Activated naive CD4-positive, alpha-beta T cell treated with anti-CD3 and anti-CD28 coated beads, Interleukin-2, amount 50 U/mL, for 72 hours (primary cell): Measurements from ENCODE around the gene CEP162. TPM values are rescaled to one million over a fixed set of nuclear protein-coding genes. Genes with fewer than 3 reads are reported as not detected.
"Not testable (repeated sequence)": the region's sequence is repeated elsewhere in the genome, so short reads cannot be mapped to it uniquely, and the experiment has no call there.

ENCODE experiments used
- ATAC-seq, 2 donors: fragments of 150-1000 bp; cut with Tn5 transposase; 2 replicates each; pipeline ENCODE4 v1.10.0; 2021; ENCODE audit warnings: mild to moderate bottlenecking in 2 of 2, moderate library complexity in 2 of 2
- DNase-seq, 2 donors: peaks; one replicate each; pipeline ENCODE4 v3.0.0; 2021 to 2022; ENCODE audit warnings: low spot score in 2 of 2
- H3K27ac Mint-ChIP-seq, 2 donors: one replicate each; pipeline ENCODE4 v1.8.0; 2022; ENCODE audit warnings: mild to moderate bottlenecking in 2 of 2, mixed read lengths in 2 of 2
- H3K36me3 Mint-ChIP-seq, 2 donors: one replicate each; pipeline ENCODE4 v1.8.0; 2022; ENCODE audit warnings: mixed read lengths in 2 of 2
- H3K9me3 Mint-ChIP-seq, 2 donors: one replicate each; pipeline ENCODE4 v1.8.0; 2022; ENCODE audit warnings: mixed read lengths in 2 of 2
- total RNA-seq, 2 donors: library from RNA; stranded (reverse); gene quantifications; one replicate each; pipeline ENCODE4 v1.2.3, GENCODE V29; 2022

The CEP162 gene
- total RNA-seq, 2 donors from 2014 or later = 4.9 to 8.0 TPM

GRCh38 chr6:84182001-84182400 is 45.4 kb downstream of the CEP162 start:
- DNase-seq (no peak), ATAC-seq (no peak)
- Mint-ChIP-seq H3K27ac (no peak overlapping the region), H3K36me3 (peaks cover 8 to 15% of the 10 kb centered on the region in 2 donors), H3K9me3 (peaks cover 0 to 5% of the 10 kb centered on the region in 2 donors)

GRCh38 chr6:84177241-84177640 is 50.2 kb downstream of the CEP162 start:
- H3K27ac Mint-ChIP-seq = no peak overlapping the region
- DNase-seq (no peak), ATAC-seq (no peak)
- peaks cover 12 to 21% of the 10 kb centered on the region in 2 donors for H3K36me3 Mint-ChIP-seq
- peaks cover 0 to 5% of the 10 kb centered on the region in 2 donors for H3K9me3 Mint-ChIP-seq

GRCh38 chr6:84172574-84172973 is 54.9 kb downstream of the CEP162 start:
- Mint-ChIP-seq H3K36me3 (peaks cover 5 to 6% of the 10 kb centered on the region in 2 donors), H3K9me3 (no peaks in the 10 kb centered on the region), H3K27ac (no peak overlapping the region)
- DNase-seq (no peak), ATAC-seq (no peak)

- H3K9me3 Mint-ChIP-seq = no peaks in the 10 kb centered on the region
- ATAC-seq (no peak), DNase-seq (no peak)
- no peak overlapping the region for H3K27ac Mint-ChIP-seq
- peaks cover 5 to 6% of the 10 kb centered on the region in 2 donors for H3K36me3 Mint-ChIP-seq
These were observed 55.4 kb downstream of the CEP162 start for GRCh38 chr6:84172080-84172479.

- peaks cover 0 to 14% of the 10 kb centered on the region in 2 donors for H3K36me3 Mint-ChIP-seq
- no peak overlapping the region for H3K27ac Mint-ChIP-seq
- DNase-seq (no peak), ATAC-seq (no peak)
- no peaks in the 10 kb centered on the region for H3K9me3 Mint-ChIP-seq
These were observed 60.0 kb downstream of the CEP162 start for GRCh38 chr6:84167457-84167856.

- ATAC-seq (no peak), DNase-seq (no peak)
- Mint-ChIP-seq H3K27ac (no peak overlapping the region), H3K9me3 (no peaks in the 10 kb centered on the region), H3K36me3 (peaks cover 0 to 14% of the 10 kb centered on the region in 2 donors)
These were observed 61.0 kb downstream of the CEP162 start for GRCh38 chr6:84166395-84166794.

- ATAC-seq, H3K27ac Mint-ChIP-seq, H3K9me3 Mint-ChIP-seq, DNase-seq: not testable (repeated sequence)
- H3K36me3 Mint-ChIP-seq = peaks cover 0 to 20% of the 10 kb centered on the region in 2 donors
These were observed 63.1 kb downstream of the CEP162 start for GRCh38 chr6:84164328-84164727.

GRCh38 chr6:84161190-84161589 is 66.3 kb downstream of the CEP162 start:
- no peaks in the 10 kb centered on the region for H3K9me3 Mint-ChIP-seq
- no peak overlapping the region for H3K27ac Mint-ChIP-seq
- no peak for ATAC-seq
- DNase-seq = no peak
- H3K36me3 Mint-ChIP-seq = peaks cover 0 to 20% of the 10 kb centered on the region in 2 donors

- ATAC-seq (no peak), DNase-seq (no peak)
- Mint-ChIP-seq H3K36me3 (peaks cover 13 to 42% of the 10 kb centered on the region in 2 donors), H3K27ac (no peak overlapping the region), H3K9me3 (no peaks in the 10 kb centered on the region)
These were observed 71.1 kb downstream of the CEP162 start for GRCh38 chr6:84156306-84156705.

- peaks cover 0 to 6% of the 10 kb centered on the region in 2 donors for H3K9me3 Mint-ChIP-seq
- no peak for DNase-seq
- H3K27ac Mint-ChIP-seq = no peak overlapping the region
- H3K36me3 Mint-ChIP-seq = peaks cover 13 to 48% of the 10 kb centered on the region in 2 donors
- no peak for ATAC-seq
These were observed 75.8 kb downstream of the CEP162 start for GRCh38 chr6:84151669-84152068.

- no peak for DNase-seq
These were observed 76.7 kb downstream of the CEP162 start for GRCh38 chr6:84150705-84151104.

GRCh38 chr6:84141521-84141920 is 85.9 kb downstream of the CEP162 start:
- DNase-seq = no peak
- H3K27ac Mint-ChIP-seq = no peak overlapping the region
- peaks cover 8 to 41% of the 10 kb centered on the region in 2 donors for H3K36me3 Mint-ChIP-seq
- no peaks in the 10 kb centered on the region for H3K9me3 Mint-ChIP-seq
- ATAC-seq = no peak

More at GRCh38 chr6:84150705-84151104, 76.7 kb downstream of the CEP162 start:
- Mint-ChIP-seq H3K9me3 (peaks cover 0 to 6% of the 10 kb centered on the region in 2 donors), H3K27ac (peak overlapping the region in 1 of 2 donors; percentile 2), H3K36me3 (peaks cover 12 to 53% of the 10 kb centered on the region in 2 donors)
- peak in 1 of 2 donors; percentile 94 for ATAC-seq

- DNase-seq = no peak
- H3K36me3 Mint-ChIP-seq = peaks cover 8 to 31% of the 10 kb centered on the region in 2 donors
- no peak overlapping the region for H3K27ac Mint-ChIP-seq
- H3K9me3 Mint-ChIP-seq = no peaks in the 10 kb centered on the region
- ATAC-seq = no peak
These were observed 88.1 kb downstream of the CEP162 start for GRCh38 chr6:84139311-84139710.

GRCh38 chr6:84137989-84138575 is 89.4 kb downstream of the CEP162 start:
- Mint-ChIP-seq H3K36me3 (peaks cover 9 to 33% of the 10 kb centered on the region in 2 donors), H3K27ac (no peak overlapping the region), H3K9me3 (no peaks in the 10 kb centered on the region)
- no peak for ATAC-seq
- no peak for DNase-seq

GRCh38 chr6:84137051-84137375 is 90.4 kb downstream of the CEP162 start:
- DNase-seq (no peak), ATAC-seq (no peak)
- H3K9me3 Mint-ChIP-seq = peaks cover 0 to 9% of the 10 kb centered on the region in 2 donors
- H3K27ac Mint-ChIP-seq = no peak overlapping the region
- H3K36me3 Mint-ChIP-seq = peaks cover 20 to 40% of the 10 kb centered on the region in 2 donors

GRCh38 chr6:84136364-84137050 is 90.9 kb downstream of the CEP162 start:
- Mint-ChIP-seq H3K36me3 (peaks cover 20 to 38% of the 10 kb centered on the region in 2 donors), H3K27ac (no peak overlapping the region), H3K9me3 (peaks cover 0 to 9% of the 10 kb centered on the region in 2 donors)
- DNase-seq (no peak), ATAC-seq (no peak)

- Mint-ChIP-seq H3K27ac (no peak overlapping the region), H3K36me3 (peaks cover 15 to 42% of the 10 kb centered on the region in 2 donors), H3K9me3 (peaks cover 7 to 17% of the 10 kb centered on the region in 2 donors)
- ATAC-seq (no peak), DNase-seq (no peak)
These were observed 92.2 kb downstream of the CEP162 start for GRCh38 chr6:84135291-84135690.

GRCh38 chr6:84133385-84133784 is 94.1 kb downstream of the CEP162 start:
- H3K27ac Mint-ChIP-seq, ATAC-seq, DNase-seq: not testable (repeated sequence)
- peaks cover 11 to 28% of the 10 kb centered on the region in 2 donors for H3K36me3 Mint-ChIP-seq
- peaks cover 12 to 17% of the 10 kb centered on the region in 2 donors for H3K9me3 Mint-ChIP-seq
